HPDE6-E6E7 (cell line): ENCODE measurements around the gene TEKT3.

Experiments used
- DNase-seq: peaks from one replicate; pipeline ENCODE4 v3.0.0; 2011; ENCODE audit warnings: missing footprints; ENCODE audit errors: extremely low spot score

TEKT3 gene

GRCh38 chr17:15293558-15293957 is 47.8 kb downstream of the TEKT3 start:
- no peak for DNase-seq

GRCh38 chr17:15291674-15292361 is 49.6 kb downstream of the TEKT3 start:
- DNase-seq = no peak

- no peak for DNase-seq
These were observed 50.8 kb downstream of the TEKT3 start for GRCh38 chr17:15290605-15291004.

GRCh38 chr17:15289285-15290183 is 51.9 kb downstream of the TEKT3 start:
- no peak for DNase-seq

GRCh38 chr17:15288859-15289258 is 52.5 kb downstream of the TEKT3 start:
- DNase-seq = no peak

GRCh38 chr17:15287538-15288267 is 53.7 kb downstream of the TEKT3 start:
- no peak for DNase-seq

DNA sequence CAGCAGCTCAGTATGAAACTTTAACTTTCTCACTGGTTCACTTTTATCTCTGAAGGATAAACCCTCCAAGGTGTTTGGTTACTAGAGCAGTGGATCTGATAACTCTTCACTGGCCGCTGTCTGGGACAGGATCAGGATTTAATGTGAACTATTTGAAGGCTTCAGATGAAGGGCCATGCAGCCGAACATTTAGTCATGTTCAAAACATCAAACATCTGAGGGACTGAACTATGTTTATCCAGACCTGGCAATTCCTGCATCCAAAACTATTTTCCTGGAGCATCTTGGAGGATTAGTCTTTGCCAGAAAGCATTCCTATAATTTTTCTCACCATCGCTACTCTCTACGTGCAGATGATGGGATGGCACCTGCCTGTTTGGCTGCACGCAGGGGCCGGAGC is 55.9 kb downstream of the TEKT3 start:
- DNase-seq = no peak

GRCh38 chr17:15284537-15284936 is 56.9 kb downstream of the TEKT3 start:
- DNase-seq = no peak

- no peak for DNase-seq
These were observed 57.3 kb downstream of the TEKT3 start for GRCh38 chr17:15284107-15284506.

GRCh38 chr17:15281909-15282308 is 59.5 kb downstream of the TEKT3 start:
- DNase-seq = no peak

DNA sequence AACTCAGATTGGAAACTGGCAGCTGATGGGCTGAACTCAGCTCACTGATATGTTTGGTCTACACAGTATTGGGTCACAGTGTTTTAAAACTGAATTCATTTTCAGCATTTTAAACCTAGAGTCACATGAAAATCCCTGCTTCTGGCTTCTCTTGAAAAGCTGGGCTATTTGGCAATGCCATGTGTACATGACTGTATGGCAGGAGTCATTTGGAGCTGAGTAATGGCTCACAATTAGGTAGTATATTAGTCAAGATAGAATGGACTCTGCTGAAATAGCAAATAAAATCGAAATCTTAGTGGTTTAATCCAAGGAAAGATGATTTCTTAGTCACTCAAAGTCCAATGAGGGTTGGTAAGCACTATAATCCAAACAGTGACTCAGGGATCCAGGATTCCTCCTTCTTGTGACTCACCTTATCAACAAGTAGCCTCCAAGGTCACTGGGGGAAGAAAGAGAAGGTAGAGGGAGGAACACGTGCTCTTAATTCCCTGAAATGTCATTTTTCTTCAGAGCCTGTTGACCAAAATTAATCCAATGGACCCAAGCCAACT is 62.4 kb downstream of the TEKT3 start:
- DNase-seq = no peak

- no peak for DNase-seq
These were observed 63.0 kb downstream of the TEKT3 start for GRCh38 chr17:15278380-15278779.

GRCh38 chr17:15274017-15274416 is 67.4 kb downstream of the TEKT3 start:
- no peak for DNase-seq

GRCh38 chr17:15273141-15273793 is 68.1 kb downstream of the TEKT3 start:
- DNase-seq = no peak

GRCh38 chr17:15271741-15272140 is 69.7 kb downstream of the TEKT3 start:
- no peak for DNase-seq

- DNase-seq = no peak
These were observed 70.6 kb downstream of the TEKT3 start for GRCh38 chr17:15270628-15271381.

GRCh38 chr17:15269780-15270089 is 71.7 kb downstream of the TEKT3 start:
- DNase-seq = no peak

DNA sequence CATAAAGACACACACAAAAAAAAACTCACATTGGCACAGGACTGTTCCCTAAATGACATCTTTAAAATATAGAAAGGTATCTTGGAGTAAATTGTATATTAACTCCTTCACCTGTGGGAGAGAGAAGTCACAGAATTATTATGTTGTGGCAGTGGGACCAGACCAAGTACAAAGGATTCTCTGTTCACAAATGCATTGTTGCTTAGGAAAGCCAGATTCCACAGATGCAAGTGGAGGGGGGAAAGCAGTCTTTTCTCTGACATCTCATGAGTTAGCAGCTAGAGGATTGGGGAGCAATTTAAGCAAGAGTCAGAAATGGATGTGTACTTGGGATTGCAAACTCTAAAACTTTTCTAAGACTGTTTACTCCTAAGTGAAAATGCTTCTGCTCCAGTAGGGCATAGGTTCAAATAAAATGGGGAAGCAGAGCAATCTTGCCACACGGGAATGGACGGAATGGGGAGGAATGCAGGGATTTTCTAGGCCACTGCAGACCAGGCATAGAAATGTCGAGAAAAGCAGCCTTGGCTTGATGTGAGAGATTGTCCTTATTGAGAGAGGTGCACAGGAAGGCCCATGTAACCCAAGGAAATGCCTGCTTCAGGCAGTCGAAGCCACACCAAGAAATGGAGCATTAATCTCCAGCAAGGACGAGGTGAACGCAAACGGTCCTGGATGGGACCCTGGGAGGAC is 72.2 kb downstream of the TEKT3 start:
- DNase-seq = no peak

DNA sequence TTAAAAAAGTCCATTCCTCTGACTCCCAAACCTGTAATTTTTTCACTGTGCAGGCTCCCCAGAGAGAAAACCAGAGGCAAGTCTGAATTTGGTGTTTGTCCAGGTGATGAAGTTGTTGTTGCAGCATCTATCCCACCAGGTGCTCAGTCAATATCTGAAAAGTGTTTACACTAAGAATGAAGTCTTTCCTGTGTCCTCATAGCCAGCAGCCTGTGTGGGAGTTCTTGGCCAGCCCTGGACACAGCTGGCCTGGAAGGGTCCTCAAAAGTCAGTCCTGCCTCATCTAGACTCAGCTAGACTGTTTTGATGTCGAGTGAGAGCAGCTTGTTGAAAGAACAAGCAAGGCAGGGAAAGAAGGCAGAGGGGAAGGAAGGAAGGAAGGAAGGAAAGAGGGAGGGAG is 72.9 kb downstream of the TEKT3 start:
- no peak for DNase-seq

DNA sequence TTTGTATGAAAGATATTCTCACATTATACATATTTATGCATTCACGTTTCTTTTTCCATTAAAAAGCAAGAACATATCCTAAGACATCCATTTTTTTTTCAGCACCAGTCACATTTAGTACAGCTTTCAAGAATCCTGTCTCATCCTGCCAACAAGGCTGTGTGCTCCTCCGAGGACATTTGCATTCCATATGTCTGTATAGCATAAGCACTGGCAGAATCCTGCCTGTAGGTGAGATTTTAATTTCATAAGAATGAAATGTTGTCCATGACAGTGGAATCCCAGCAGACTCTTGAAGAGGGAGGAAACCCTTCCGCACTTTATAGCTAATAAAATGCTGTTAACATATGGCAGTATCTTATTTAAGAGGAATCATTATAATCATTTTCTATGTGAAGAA is 73.4 kb downstream of the TEKT3 start:
- DNase-seq = no peak
